COLO668 (cell line): ENCODE results near the gene ST7.
"Not testable (repeated sequence)": the region's sequence is repeated elsewhere in the genome, so short reads cannot be mapped to it uniquely, and the experiment has no call there.

Source experiments
- DNase-seq: peaks from one replicate; lab custom pipeline; 2025; ENCODE audit not compliant: unreplicated experiment; lab: John Stamatoyannopoulos, UW

ST7 gene, protein sequence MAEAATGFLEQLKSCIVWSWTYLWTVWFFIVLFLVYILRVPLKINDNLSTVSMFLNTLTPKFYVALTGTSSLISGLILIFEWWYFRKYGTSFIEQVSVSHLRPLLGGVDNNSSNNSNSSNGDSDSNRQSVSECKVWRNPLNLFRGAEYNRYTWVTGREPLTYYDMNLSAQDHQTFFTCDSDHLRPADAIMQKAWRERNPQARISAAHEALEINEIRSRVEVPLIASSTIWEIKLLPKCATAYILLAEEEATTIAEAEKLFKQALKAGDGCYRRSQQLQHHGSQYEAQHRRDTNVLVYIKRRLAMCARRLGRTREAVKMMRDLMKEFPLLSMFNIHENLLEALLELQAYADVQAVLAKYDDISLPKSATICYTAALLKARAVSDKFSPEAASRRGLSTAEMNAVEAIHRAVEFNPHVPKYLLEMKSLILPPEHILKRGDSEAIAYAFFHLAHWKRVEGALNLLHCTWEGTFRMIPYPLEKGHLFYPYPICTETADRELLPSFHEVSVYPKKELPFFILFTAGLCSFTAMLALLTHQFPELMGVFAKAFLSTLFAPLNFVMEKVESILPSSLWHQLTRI

DNA sequence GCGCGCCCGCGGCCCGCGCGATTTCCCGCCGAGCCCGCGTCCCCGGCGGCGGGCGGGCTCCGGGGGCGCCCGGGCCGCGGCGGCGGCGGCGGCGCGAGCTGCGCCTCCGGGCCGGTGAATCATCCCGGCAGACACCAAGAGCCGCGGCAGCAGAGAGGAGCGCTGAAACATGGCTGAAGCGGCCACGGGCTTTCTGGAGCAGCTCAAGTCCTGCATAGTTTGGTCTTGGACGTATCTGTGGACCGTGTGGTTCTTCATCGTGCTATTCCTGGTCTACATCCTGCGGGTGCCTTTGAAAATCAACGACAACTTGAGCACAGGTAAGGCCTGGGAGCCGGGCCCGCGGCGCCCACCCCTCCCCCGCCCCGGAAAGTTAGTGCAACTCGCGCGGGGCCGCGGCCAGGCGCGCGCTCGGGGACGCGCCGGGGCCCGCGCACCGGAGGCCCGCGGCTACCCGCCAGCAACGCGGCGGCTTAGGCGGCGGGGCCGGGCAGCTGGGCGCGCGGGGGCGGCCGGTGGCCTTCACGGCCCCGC lies at the start of gene ST7:
TSS of gene ST7 (plus strand) at position 130 of the 534 bp plus-strand sequence. CDS start at position 170, 40 bp downstream.
- peak; percentile 82 for DNase-seq

- DNase-seq: no peak
Observed at GRCh38 chr7:116906391-116906790, 46.9 kb upstream of the ST7 start.

GRCh38 chr7:116910383-116910782 lies 42.9 kb upstream of the ST7 start:
- no peak for DNase-seq

DNA sequence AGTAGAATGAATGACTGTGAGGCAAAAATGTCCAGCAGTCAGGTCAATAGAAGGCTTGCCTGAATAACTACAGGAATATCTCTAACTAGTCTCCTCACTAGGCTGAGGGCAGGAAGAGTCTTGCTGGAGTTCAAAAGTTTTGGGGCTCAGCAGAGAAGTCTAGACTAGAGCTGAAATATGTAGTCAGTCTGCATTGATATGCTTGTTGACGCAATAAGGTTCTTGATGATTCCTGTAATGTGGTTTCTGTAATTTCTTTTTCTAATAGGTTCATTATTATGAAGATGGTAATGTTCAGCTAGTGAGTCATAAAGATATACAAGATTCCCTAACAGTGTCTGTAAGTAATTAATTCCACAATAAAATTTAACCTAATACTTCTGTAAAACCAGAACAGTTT lies 41.5 kb upstream of the ST7 start:
- no peak for DNase-seq

- DNase-seq: no peak
Observed at GRCh38 chr7:116912269-116912909, 40.9 kb upstream of the ST7 start.

DNA sequence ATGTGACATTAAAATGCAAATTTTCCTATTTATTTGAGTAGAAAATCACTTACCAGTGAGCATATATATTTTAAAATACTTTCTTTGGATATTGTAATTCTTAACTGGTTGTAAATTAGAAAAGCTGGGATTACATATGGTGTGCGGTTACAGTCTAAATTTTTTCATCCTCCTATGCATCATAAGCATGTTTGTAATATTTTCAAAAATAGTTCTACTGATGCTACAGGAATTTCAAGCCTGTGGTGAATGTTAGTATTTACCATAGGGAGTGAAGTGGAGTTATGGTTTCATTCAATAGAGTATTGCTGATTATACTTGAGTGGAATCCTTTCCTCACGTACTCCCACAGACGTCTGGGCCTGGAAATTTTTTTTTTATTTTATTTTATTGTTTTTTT lies 34.6 kb upstream of the ST7 start:
- no peak for DNase-seq

DNA sequence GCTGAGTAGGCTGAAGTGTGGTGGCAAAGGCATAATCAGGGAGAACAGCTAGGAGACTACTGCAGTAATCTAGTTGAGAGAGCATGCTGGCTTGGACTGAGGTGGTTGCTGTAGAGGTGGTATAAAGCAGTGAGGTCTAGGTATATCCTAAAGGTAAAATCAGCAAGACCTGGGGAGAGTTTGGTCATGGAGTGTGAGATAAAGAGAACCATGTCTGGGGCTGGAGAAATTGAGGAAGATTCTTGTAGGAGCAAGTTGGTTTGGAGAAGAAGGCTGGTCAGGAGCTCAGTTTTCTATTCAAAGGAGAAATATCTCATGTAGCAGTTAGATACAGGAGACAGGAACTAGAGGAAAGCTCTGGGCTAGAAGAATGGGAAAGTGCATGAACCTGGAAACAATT lies 32.9 kb upstream of the ST7 start:
- no peak for DNase-seq

DNA sequence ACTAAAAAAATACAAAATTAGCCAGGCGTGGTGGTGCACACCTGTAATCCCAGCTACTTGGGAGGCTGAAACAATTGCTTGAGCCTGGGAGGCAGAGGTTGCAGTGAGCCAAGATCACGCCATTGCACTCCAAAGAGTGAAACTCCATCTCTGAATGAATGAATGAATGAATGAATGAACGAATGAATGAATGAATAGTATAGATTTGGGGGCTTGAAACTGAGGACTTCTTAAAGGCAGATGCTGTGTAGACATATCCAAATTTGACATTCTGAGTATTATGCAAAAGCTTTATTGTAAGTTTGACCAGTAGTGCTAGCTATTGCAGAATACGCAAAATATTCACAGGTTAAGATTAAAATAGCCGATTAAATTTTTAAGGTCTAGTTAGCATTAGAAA lies 30.8 kb upstream of the ST7 start:
- no peak for DNase-seq

GRCh38 chr7:116924741-116925140 lies 28.6 kb upstream of the ST7 start:
- no peak for DNase-seq

GRCh38 chr7:116929021-116929420 lies 24.3 kb upstream of the ST7 start:
- no peak for DNase-seq

DNA sequence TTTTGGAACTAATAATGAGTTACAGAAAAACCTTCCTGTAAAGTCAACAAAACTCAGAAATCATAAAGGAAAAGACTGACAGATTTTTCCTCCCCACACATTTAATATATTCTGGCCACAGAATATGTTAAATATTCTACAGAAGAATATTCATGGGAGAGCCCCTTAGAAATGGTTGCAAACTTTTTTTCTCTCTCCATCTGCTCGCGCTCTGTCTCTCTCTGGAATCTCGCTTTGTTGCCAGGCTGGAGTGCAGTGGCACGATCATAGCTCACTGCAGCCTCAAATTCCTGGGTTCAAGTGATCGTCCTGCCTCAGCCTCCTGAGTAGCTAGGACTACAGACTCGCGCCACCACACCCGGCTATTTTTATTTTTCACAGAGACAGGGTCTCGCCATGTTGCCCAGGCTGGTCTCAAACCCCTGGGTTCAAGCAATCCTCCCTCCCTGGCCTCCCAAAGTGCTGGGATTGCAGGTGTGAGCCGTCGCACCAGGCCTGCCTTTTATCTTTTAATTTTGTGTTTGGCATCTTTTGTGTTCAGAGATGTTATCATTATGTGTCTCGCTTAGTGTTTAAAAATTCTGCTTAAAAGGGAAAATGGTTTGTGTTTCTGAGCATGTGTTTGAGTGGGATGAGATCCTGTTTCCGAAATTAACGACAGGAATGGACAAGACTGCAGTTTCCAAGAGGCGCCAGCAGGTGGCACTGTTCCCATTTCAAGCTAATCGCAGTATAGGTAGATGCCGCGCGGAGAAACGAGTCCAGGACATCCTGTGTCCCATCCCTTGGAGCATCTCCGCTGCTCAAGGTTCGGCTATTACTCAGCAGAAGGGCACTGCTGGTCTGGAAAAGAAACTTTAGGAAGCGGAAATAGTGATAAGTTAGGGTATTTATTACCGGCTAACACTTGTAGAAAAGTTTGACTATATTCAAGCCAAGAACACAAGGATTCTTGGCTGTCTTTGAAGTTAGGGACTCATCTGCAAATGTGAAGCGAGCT lies 23.1 kb upstream of the ST7 start:
- peak; percentile 77 for DNase-seq

- no peak for DNase-seq
Observed at GRCh38 chr7:116932566-116932965, 20.7 kb upstream of the ST7 start.

GRCh38 chr7:116933465-116933864 lies 19.8 kb upstream of the ST7 start:
- no peak for DNase-seq

DNA sequence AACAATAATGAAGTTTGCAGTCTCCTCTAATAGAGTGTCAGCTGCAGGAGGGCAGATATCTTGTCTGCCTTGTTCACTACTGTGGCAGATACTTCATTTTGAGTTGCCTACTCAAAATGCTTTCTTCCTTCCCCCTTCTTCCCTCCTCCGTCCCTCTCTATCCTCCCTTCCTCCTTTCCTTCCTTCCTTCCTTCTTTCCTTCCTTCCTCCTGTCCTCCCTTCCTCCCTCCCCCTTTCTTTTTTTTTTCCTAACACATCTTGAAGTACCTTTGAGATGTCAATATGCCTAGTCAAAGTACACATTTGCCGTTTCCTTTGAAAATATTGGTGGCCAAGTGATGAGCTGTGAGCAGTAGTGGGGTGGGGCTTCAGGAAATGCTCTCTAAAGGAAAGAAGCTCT lies 18.7 kb upstream of the ST7 start:
- DNase-seq: no peak

DNA sequence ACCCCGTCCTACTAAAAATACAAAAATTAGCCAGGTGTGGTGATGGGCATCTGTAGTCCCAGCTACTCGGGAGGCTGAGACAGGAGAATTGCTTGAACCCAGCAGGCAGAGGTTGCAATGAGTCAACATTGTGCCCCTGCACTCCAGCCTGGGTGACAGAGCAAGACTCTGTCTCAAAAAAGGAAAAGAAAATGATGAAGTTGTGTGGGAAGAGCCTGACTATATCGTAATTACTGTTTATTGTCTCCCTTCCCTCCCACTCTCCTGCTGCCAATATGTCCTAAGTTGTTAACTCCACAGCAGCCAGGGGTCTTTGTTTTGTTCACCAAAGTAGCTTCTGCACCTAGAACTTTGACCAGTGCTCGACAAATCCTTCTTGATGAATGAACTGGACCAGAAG lies 16.5 kb upstream of the ST7 start:
- not testable (repeated sequence) for DNase-seq

- DNase-seq: no peak
Observed at GRCh38 chr7:116938678-116939077, 14.6 kb upstream of the ST7 start.

- DNase-seq: no peak
Observed at GRCh38 chr7:116940689-116941370, 12.5 kb upstream of the ST7 start.

DNA sequence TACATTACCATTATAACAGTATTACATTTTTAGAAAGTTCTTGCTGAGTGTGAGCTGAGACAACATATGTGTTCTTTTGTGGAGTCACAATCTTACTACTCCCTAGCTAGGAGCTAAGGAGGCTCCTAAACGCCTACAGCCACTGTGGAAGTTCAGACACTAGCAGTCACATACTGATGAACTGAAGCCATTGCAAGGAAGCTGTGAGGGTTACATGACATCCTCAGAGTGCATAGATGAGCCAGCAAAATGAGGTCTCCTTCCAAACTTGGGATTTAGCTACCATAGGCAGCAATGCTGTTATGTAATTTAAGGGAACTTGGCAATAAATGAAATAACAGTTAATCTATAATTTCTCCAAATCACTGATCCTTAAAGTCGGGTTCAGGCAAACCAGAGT lies 10.8 kb upstream of the ST7 start:
- DNase-seq: no peak

- no peak for DNase-seq
Observed at GRCh38 chr7:116948934-116949333, 4.4 kb upstream of the ST7 start.
